GM21737 (cell line): Measurements from ENCODE around the gene EFCAB8.
"Not testable (repeated sequence)": the region's sequence is repeated elsewhere in the genome, so short reads cannot be mapped to it uniquely, and the experiment has no call there.

Source experiments
- ATAC-seq: cut with Tn5 transposase; IDR thresholded peaks from one replicate; pipeline ENCODE4 v1.9.1; 2021; ENCODE audit warnings: mild to moderate bottlenecking, moderate library complexity; ENCODE audit not compliant: unreplicated experiment

EFCAB8 gene

GRCh38 chr20:32943490-32944052 lies 84.8 kb downstream of the EFCAB8 start:
- ATAC-seq, result no peak

- ATAC-seq, result no peak
Measured at GRCh38 chr20:32945710-32946221, 87.0 kb downstream of the EFCAB8 start.

GRCh38 chr20:32946629-32947028 lies 87.9 kb downstream of the EFCAB8 start:
- ATAC-seq, result no peak

GRCh38 chr20:32950539-32950938 lies 91.8 kb downstream of the EFCAB8 start:
- not testable (repeated sequence) for ATAC-seq

GRCh38 chr20:32957459-32957858 lies 98.7 kb downstream of the EFCAB8 start:
- no peak for ATAC-seq

GRCh38 chr20:32958574-32958973 lies 99.9 kb downstream of the EFCAB8 start:
- no peak for ATAC-seq

- no peak for ATAC-seq
Measured at GRCh38 chr20:32959351-32960221, 100.9 kb downstream of the EFCAB8 start.

GRCh38 chr20:32960222-32960518 lies 101.4 kb downstream of the EFCAB8 start:
- ATAC-seq, result no peak

GRCh38 chr20:32960849-32961731 lies 102.4 kb downstream of the EFCAB8 start:
- ATAC-seq, result no peak

- ATAC-seq, result no peak
Measured at GRCh38 chr20:32962053-32962452, 103.3 kb downstream of the EFCAB8 start.

- not testable (repeated sequence) for ATAC-seq
Measured at GRCh38 chr20:32962646-32963045, 103.9 kb downstream of the EFCAB8 start.

GRCh38 chr20:32963176-32963575 lies 104.5 kb downstream of the EFCAB8 start:
- ATAC-seq, result no peak

GRCh38 chr20:32964575-32964974 lies 105.9 kb downstream of the EFCAB8 start:
- no peak for ATAC-seq

- ATAC-seq, result no peak
Measured at GRCh38 chr20:32965115-32965514, 106.4 kb downstream of the EFCAB8 start.

GRCh38 chr20:32965581-32966373 lies 107.1 kb downstream of the EFCAB8 start:
- ATAC-seq, result no peak

GRCh38 chr20:32966382-32966781 lies 107.7 kb downstream of the EFCAB8 start:
- no peak for ATAC-seq

- ATAC-seq, result no peak
Measured at GRCh38 chr20:32966881-32967781, 108.4 kb downstream of the EFCAB8 start.

GRCh38 chr20:32967961-32968457 lies 109.3 kb downstream of the EFCAB8 start:
- ATAC-seq, result no peak

GRCh38 chr20:32968478-32969241 lies 109.9 kb downstream of the EFCAB8 start:
- ATAC-seq, result no peak
